Activated CD4-positive, alpha-beta T cell treated with anti-CD3 and anti-CD28 coated beads, Interleukin-2, amount 10 ng/mL, durations not matched to agents 24 days and 14 days (primary cell): ENCODE measurements around the gene KRTAP29-1. TPM values are rescaled to one million over a fixed set of nuclear protein-coding genes. Genes with fewer than 3 reads are reported as not detected.
A peak's percentile ranks its signal among the peaks of the same experiment; 100 is the strongest.
"Not testable (repeated sequence)": the region's sequence is repeated elsewhere in the genome, so short reads cannot be mapped to it uniquely, and the experiment has no call there.

ENCODE experiments used
- DNase-seq: peaks from one replicate; pipeline ENCODE4 v3.0.0; 2022
- H3K27ac Mint-ChIP-seq: one replicate; pipeline ENCODE4 v1.8.0; 2022; ENCODE audit warnings: mild to moderate bottlenecking, mixed read lengths
- H3K27me3 Mint-ChIP-seq: one replicate; pipeline ENCODE4 v1.8.0; 2022; ENCODE audit warnings: mixed read lengths
- H3K36me3 Mint-ChIP-seq: one replicate; pipeline ENCODE4 v1.8.0; 2022; ENCODE audit warnings: low read depth, mild to moderate bottlenecking, mixed read lengths
- H3K4me1 Mint-ChIP-seq: one replicate; pipeline ENCODE4 v1.8.0; 2021; ENCODE audit warnings: mixed read lengths
- H3K4me3 Mint-ChIP-seq: one replicate; pipeline ENCODE4 v1.8.0; 2022; ENCODE audit warnings: mild to moderate bottlenecking, moderate library complexity, mixed read lengths
- H3K9me3 Mint-ChIP-seq: one replicate; pipeline ENCODE4 v1.8.0; 2021; ENCODE audit warnings: mixed read lengths
- intact Hi-C: fragments of 100-400 bp; cut with micrococcal nuclease; formaldehyde crosslinking; loops from one replicate; pipeline ENCODE4 v1.15.1; 2023
- total RNA-seq: library from RNA; stranded (reverse); gene quantifications from 2 replicates; pipeline ENCODE4 v1.2.3, GENCODE V29; 2022

The KRTAP29-1 gene
- total RNA-seq, 1 donor from 2014 or later = not detected

DNA sequence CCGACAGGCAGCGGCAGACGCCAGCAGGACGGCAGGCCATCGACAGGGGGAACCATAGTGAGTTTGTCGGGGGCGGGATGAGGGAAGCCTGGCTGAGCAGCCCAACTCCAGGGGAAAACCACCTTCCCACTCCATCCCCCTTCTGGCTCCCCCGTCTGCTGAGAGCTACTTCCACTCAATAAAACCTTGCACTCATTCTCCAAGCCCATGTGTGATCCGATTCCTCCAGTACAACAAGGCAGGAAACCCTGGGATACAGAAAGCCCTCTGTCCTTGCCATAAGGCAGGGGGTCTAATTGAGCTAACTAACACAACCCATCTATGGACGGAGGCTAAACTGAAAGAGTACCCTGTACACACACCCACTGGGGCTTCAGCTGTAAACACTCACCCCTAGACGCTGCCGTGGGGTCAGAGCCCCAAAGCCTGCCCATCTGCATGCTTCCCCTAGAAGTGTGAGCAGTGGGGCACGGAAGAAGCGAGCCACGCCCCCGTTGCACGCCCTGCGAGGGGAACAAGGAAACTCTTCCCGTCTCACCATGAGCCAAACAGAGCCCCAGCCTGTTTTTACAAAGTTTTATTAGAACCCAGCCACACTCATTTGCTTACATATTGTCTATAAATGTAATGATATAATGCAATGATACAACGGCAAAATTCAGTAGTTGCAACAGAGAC is 4.1 kb downstream of the KRTAP29-1 start:
- Mint-ChIP-seq H3K27ac (no peak overlapping the region), H3K9me3 (peaks cover 4% of the 10 kb centered on the region), H3K4me1 (no peaks in the 10 kb centered on the region), H3K27me3 (peaks cover 2% of the 10 kb centered on the region), H3K36me3 (no peaks in the 10 kb centered on the region), H3K4me3 (no peak overlapping the region)
- intact Hi-C loops = loop anchor here (5.0 kb wide), 1 partner anchor 41 kb away; the partner anchor contains the start of gene KRTAP9-9
- peak; percentile 43 for DNase-seq

DNA sequence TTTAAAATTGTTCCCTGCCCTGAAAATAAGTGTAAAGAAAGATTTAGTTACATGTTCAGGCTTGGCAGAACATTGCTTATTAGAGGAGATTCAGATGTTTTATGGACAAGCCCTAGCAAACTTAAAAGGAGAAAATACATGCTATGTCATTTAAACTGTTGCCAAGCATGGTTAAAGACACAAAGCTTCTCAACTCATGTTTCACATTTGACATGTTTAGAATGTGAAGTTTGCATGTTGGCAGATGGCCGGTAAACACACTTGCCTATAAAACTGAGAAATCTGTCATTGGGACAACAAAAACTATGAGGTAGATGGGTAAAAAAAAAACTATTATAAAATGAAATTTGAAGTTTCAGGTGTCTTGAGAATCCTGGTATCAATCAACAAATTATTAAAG is 5.8 kb downstream of the KRTAP29-1 start:
- DNase-seq = peak; percentile 23
- H3K36me3 Mint-ChIP-seq = no peaks in the 10 kb centered on the region
- peaks cover 4% of the 10 kb centered on the region for H3K9me3 Mint-ChIP-seq
- intact Hi-C loops = loop anchor here (5.0 kb wide), 1 partner anchor 40 kb away; the partner anchor contains the start of gene KRTAP9-9
- no peaks in the 10 kb centered on the region for H3K4me1 Mint-ChIP-seq
- peaks cover 2% of the 10 kb centered on the region for H3K27me3 Mint-ChIP-seq
- no peak overlapping the region for H3K4me3 Mint-ChIP-seq
- no peak overlapping the region for H3K27ac Mint-ChIP-seq

DNA sequence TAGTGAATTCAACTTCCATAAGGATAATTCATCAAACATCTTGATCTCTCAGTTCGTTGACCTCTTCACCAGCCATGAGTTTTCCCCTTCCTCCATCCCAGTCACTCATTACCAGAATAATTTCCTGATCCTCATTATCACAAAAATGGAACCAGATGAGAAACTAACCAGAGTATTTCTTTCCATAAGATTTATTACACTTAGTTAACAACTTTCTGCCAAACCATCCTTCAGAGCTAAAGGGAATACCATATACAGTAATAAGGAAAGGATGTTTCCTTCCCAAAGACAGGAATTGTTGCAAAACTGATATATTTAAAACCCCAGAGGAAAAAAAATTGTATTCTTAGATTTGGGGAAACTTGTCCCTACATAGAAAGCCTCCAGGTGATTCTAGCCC is 8.6 kb downstream of the KRTAP29-1 start:
- Mint-ChIP-seq H3K27ac (no peak overlapping the region), H3K27me3 (peaks cover 2% of the 10 kb centered on the region), H3K9me3 (no peaks in the 10 kb centered on the region), H3K4me3 (no peak overlapping the region), H3K36me3 (no peaks in the 10 kb centered on the region), H3K4me1 (no peaks in the 10 kb centered on the region)
- DNase-seq = no peak
- intact Hi-C loops = no loop called here

DNA sequence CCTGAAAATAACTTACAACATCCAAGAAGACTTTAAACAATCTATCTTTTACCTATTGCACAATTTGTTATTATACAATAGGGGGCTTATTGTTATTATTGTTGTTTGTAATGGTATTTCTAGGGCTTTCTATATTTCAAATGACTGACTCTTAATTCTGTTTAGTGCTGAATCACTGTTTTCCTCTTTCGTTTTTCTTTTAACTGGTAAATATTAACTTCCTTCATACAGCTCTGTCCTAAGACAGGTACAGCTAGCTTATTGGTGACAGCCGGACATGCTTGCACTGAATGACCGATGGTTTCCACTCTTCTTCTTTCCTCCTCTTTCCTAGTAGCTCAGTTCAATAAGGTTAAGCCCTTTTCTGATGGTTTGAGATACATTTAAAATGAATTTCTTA is 15.6 kb downstream of the KRTAP29-1 start:
- peak; percentile 4 for DNase-seq
- H3K27me3 Mint-ChIP-seq = no peaks in the 10 kb centered on the region
- intact Hi-C loops = no loop called here
- no peak overlapping the region for H3K4me3 Mint-ChIP-seq
- no peaks in the 10 kb centered on the region for H3K4me1 Mint-ChIP-seq
- H3K36me3 Mint-ChIP-seq = no peaks in the 10 kb centered on the region
- H3K9me3 Mint-ChIP-seq = no peaks in the 10 kb centered on the region
- H3K27ac Mint-ChIP-seq = no peak overlapping the region

DNA sequence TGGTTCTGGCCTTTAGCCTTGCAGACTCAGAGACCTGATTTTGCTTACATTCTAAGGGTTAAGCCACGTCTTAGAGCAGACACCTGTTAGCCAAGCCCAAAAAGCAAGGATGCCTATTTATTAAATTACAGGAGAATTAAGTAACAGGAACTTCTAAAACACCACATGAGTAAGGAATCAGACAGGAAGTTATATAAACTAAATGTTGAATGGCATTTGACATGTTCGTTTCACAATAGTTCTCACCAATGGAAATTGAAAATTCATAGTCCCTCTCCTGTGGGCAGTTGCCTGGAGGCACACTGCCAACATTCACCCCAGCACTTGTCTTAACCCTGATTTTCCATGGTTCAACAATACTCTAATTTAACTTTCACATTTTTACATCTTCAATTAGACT is 18.1 kb downstream of the KRTAP29-1 start:
- Mint-ChIP-seq H3K4me1 (no peaks in the 10 kb centered on the region), H3K27me3 (no peaks in the 10 kb centered on the region), H3K36me3 (no peaks in the 10 kb centered on the region), H3K4me3 (no peak overlapping the region), H3K9me3 (no peaks in the 10 kb centered on the region), H3K27ac (no peak overlapping the region)
- intact Hi-C loops = no loop called here
- peak; percentile 32 for DNase-seq

DNA sequence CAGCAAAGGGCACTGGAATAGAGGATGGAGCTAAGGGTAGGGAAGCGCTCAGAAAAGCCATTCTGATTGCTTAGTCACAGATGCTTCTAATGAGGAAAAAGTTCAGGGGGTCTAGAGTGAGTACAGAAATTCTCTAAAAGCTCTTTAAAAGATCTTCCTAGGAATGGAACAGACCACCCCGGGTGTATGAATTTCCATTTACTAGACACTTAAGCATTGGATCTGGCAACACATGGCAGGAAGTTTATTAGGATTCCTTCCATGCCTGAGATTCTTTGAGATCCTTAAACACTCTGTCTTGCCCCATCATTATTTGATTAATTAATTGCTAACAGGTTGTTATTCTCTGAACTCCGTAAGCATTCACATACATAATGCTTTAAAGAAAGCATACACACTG is 18.6 kb downstream of the KRTAP29-1 start:
- intact Hi-C loops = no loop called here
- Mint-ChIP-seq H3K27me3 (no peaks in the 10 kb centered on the region), H3K9me3 (no peaks in the 10 kb centered on the region), H3K4me1 (no peaks in the 10 kb centered on the region), H3K4me3 (no peak overlapping the region), H3K27ac (no peak overlapping the region), H3K36me3 (no peaks in the 10 kb centered on the region)
- DNase-seq = peak; percentile 11

DNA sequence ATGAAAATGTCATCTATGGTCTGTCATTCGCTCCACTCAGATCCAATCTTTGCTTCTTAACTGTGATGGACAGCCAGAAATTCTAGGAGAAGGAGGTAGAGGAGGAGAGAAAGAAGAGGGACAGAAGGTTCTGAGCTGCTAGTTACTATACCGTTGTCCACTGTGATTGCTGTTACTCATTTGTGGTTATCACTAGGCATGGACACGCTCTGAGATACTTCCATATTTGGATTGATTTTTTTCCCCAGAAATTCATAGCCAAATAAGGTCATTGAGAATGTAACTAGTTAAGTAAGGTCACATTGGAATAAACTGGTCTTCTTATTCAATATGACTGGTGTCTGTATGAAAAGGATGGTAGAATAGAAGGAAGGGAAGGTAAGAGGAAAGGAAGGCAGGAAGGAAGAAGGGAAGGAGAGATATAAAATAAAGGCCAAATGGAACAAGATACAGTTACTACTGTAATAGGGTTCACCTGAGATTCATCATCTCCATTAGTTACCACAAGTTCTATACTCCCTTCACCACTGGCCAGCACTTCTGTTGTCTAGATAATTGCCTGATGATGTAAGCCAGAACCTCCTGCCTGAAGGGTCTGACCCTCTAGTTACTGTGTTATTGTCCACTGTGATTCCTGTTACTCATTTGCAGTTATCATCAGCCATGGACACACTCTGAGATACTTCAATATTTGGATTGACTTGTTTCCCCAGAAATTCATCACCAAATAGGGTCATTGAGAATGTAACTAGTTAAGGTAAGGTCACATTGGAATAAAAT is 24.3 kb downstream of the KRTAP29-1 start:
- H3K4me3 Mint-ChIP-seq = no peak overlapping the region
- H3K4me1 Mint-ChIP-seq = no peaks in the 10 kb centered on the region
- no peaks in the 10 kb centered on the region for H3K9me3 Mint-ChIP-seq
- intact Hi-C loops = no loop called here
- DNase-seq = peak; percentile 13
- no peak overlapping the region for H3K27ac Mint-ChIP-seq
- peaks cover 11% of the 10 kb centered on the region for H3K27me3 Mint-ChIP-seq
- no peaks in the 10 kb centered on the region for H3K36me3 Mint-ChIP-seq

DNA sequence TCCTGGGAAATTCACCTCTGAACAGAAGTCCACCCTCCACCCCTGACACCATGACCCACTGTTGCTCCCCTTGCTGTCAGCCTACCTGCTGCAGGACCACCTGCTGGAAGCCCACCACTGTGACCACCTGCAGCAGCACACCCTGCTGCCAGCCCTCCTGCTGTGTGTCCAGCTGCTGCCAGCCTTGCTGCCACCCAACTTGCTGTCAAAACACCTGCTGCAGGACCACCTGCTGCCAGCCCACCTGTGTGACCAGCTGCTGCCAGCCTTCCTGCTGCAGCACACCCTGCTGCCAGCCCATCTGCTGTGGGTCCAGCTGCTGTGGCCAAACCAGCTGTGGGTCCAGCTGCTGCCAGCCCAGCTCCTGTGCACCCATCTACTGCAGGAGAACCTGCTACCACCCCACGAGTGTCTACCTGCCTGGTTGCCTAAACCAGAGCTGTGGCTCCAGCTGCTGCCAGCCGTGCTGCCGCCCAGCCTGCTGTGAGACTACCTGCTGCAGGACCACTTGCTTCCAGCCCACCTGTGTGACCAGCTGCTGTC is 26.9 kb downstream of the KRTAP29-1 start, which contains the start of gene KRTAP9-7:
KRTAP9-7 (plus strand) TSS at position 51 of the 543 bp plus-strand sequence; CDS start at position 51, 0 bp downstream.
- intact Hi-C loops, H3K4me1 Mint-ChIP-seq, H3K27ac Mint-ChIP-seq, H3K36me3 Mint-ChIP-seq, H3K4me3 Mint-ChIP-seq, H3K9me3 Mint-ChIP-seq: not testable (repeated sequence)
- peak; percentile 45 for DNase-seq
- peaks cover 11% of the 10 kb centered on the region for H3K27me3 Mint-ChIP-seq

DNA sequence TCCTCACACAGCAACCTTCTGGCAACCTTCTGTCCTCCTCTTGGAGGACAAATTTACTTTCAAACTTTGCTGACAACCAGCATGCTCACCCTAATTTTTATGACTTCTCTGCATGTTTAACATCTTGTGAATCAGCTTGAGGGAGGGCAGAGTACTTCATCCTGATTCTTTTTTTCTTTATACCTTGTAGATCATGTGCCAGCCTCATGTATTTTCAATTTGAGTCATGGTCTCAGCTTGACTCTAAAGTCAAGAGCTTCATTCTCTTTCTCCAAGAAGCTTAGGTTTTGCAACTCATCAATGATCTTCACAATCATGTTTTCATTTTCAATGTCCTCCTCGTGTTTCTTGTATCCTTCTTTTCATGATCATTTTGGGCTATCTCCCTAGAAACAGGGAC is 30.8 kb downstream of the KRTAP29-1 start:
- DNase-seq = no peak
- intact Hi-C loops = no loop called here

DNA sequence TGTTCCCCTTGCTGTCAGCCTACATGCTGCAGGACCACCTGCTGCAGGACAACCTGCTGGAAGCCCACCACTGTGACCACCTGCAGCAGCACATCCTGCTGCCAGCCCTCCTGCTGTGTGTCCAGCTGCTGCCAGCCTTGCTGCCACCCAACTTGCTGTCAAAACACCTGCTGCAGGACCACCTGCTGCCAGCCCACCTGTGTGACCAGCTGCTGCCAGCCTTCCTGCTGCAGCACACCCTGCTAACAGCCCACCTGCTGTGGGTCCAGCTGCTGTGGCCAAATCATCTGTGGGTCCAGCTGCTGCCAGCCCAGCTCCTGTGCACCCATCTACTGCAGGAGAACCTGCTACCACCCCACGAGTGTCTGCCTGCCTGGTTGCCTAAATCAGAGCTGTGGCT is 31.3 kb downstream of the KRTAP29-1 start:
- H3K4me1 Mint-ChIP-seq, H3K27ac Mint-ChIP-seq, H3K9me3 Mint-ChIP-seq, DNase-seq, H3K36me3 Mint-ChIP-seq, intact Hi-C loops, H3K27me3 Mint-ChIP-seq, H3K4me3 Mint-ChIP-seq: not testable (repeated sequence)

More for the DNA sequence above, 30.8 kb downstream of the KRTAP29-1 start:
- no peak overlapping the region for H3K4me3 Mint-ChIP-seq
- H3K27me3 Mint-ChIP-seq = peaks cover 7% of the 10 kb centered on the region
- H3K9me3 Mint-ChIP-seq = no peaks in the 10 kb centered on the region
- no peak overlapping the region for H3K27ac Mint-ChIP-seq
- no peaks in the 10 kb centered on the region for H3K4me1 Mint-ChIP-seq
- H3K36me3 Mint-ChIP-seq = no peaks in the 10 kb centered on the region

DNA sequence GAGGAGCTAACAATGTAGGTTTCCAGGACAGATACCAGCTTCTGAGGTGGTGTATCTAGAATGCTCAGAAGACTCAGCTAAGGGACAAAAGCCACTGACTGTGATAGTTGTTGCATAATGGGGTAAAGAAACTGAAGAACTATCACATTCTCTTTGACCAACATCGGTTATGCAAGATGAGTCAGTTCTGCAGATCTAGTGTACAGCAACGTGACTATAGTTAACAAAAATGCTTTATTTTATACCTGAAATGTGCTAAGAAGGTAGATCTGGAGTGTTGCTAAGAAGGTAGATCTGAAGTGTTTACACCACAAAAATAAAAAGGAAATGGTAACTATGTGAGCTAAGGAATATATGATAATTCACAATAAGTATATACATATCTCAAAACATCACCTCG is 34.9 kb downstream of the KRTAP29-1 start:
- Mint-ChIP-seq H3K27ac (no peak overlapping the region), H3K36me3 (no peaks in the 10 kb centered on the region), H3K9me3 (no peaks in the 10 kb centered on the region), H3K4me3 (no peak overlapping the region), H3K27me3 (peaks cover 6% of the 10 kb centered on the region), H3K4me1 (no peaks in the 10 kb centered on the region)
- intact Hi-C loops = no loop called here
- DNase-seq = no peak

DNA sequence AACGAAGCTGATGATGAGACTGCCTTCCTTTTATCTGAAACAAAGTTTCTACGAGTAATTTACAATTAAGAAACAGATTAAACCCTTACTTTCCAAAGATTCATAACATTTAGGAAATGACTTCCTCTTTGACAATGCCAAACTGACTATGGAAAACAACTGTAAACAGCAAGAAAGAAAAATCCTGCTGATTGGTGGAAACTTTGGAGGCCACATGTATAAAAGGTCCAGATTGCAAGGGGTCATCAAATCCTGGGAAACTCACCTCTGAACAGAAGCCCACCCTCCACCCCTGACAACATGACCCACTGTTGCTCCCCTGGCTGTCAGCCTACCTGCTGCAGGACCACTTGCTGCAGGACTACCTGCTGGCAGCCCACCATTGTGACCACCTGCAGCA is 37.6 kb downstream of the KRTAP29-1 start, which contains the start of gene KRTAP9-6:
KRTAP9-6 (plus strand) TSS at position 301 of the 400 bp plus-strand sequence; CDS start at position 301, 0 bp downstream.
- Mint-ChIP-seq H3K27ac (no peak within 1 kb of the TSS), H3K27me3 (peaks cover 20% of the 10 kb centered on the region), H3K9me3 (no peaks in the 10 kb centered on the region), H3K4me1 (no peaks in the 10 kb centered on the region), H3K36me3 (no peaks in the 10 kb centered on the region), H3K4me3 (no peak within 1 kb of the TSS)
- intact Hi-C loops = no loop called here
- peak; percentile 21 for DNase-seq

DNA sequence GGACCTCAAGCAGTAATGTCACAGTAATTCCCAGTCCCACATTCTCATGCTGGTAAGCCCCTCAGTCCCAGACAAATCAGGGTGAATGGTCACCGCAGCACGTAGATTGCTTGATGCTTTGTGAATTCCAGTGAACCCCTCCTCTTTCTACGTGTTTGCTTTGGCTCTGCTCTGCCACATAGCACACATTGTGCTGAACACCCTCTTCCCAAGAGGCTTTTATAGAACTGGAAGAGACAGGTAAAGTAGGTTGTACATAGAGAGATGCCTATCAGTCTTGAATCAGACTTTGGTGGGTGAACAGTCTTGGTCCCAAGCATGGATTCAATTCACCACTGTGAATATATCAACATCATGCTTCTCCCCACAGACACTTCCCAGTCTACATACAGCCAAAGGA is 38.1 kb downstream of the KRTAP29-1 start:
- H3K4me3 Mint-ChIP-seq = no peak overlapping the region

DNA sequence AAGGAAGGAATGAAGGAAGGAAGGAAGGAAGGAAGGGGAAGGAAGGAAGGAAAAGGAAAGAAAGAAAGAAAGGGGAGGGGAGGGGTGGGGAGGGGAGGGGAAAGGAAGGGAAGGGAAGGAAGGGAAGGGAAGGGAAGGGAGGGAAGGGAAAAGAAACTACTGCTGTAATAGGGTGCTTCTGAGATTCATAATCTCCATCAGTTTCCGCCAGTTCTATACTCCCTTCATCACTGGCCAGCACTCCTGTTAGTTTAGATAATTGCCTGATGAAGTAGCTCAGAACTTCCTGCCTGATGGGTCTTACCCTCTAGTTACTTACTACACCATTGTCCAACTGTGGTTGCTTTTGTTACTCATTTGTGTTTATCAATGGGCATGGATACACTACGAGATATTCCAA is 39.4 kb downstream of the KRTAP29-1 start:
- Mint-ChIP-seq H3K4me3 (no peak overlapping the region), H3K9me3 (no peaks in the 10 kb centered on the region)

More for the DNA sequence above, 38.1 kb downstream of the KRTAP29-1 start:
- no peaks in the 10 kb centered on the region for H3K9me3 Mint-ChIP-seq
- no peak overlapping the region for H3K27ac Mint-ChIP-seq
- peaks cover 20% of the 10 kb centered on the region for H3K27me3 Mint-ChIP-seq
- intact Hi-C loops = no loop called here
- no peaks in the 10 kb centered on the region for H3K4me1 Mint-ChIP-seq
- H3K36me3 Mint-ChIP-seq = no peaks in the 10 kb centered on the region
- peak; percentile 34 for DNase-seq

More for the DNA sequence above, 39.4 kb downstream of the KRTAP29-1 start:
- Mint-ChIP-seq H3K4me1 (no peaks in the 10 kb centered on the region), H3K27ac (no peak overlapping the region), H3K36me3 (no peaks in the 10 kb centered on the region), H3K27me3 (peaks cover 26% of the 10 kb centered on the region)
- intact Hi-C loops = no loop called here
- peak; percentile 34 for DNase-seq
